GM18519 (cell line): ENCODE measurements around the gene RALBP1.
"Not testable (repeated sequence)": the region's sequence is repeated elsewhere in the genome, so short reads cannot be mapped to it uniquely, and the experiment has no call there.

Source experiments
- ATAC-seq: cut with Tn5 transposase; IDR thresholded peaks from one replicate; pipeline ENCODE4 v1.9.1; 2021; ENCODE audit warnings: mild to moderate bottlenecking, moderate library complexity; ENCODE audit not compliant: unreplicated experiment, low FRiP score

Gene RALBP1

DNA sequence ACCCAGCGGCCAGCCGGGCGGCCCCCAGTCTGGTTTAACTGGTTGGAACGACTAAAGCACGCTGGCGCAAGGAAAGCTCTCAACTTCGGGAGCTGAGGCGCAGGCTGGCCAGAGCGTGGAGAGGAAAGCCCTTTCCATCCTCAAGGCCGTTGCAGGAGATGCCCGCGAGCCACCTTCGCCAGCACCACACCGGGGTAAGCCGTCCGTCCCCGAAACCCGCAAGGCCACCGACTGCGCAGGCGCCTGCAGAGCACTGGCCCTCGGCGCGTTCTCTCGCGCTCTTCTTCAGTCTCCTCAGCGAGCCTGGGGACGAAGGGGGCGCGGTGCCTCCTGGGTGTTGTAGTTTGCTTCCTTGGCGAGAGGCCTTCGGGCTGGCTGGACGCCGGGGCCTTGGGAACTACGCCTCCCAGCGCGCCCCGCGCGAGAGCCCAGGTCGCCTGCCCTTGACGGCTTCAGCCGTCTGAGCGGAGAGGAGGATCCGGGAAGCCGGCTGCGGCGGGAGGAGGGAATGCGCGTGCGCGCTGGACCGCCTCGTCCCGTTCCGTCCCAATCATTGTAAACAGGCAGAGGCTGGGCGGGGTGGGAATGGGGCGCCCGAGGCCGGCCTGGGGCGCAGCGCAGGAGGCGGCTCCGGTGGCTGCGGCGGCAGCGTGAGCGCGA is at the start of gene RALBP1:
TSS of gene RALBP1 (plus strand) at position 531 of the 660 bp plus-strand sequence. CDS start 37,533 bp downstream, outside the sequence.
- ATAC-seq: peak; percentile 89

DNA sequence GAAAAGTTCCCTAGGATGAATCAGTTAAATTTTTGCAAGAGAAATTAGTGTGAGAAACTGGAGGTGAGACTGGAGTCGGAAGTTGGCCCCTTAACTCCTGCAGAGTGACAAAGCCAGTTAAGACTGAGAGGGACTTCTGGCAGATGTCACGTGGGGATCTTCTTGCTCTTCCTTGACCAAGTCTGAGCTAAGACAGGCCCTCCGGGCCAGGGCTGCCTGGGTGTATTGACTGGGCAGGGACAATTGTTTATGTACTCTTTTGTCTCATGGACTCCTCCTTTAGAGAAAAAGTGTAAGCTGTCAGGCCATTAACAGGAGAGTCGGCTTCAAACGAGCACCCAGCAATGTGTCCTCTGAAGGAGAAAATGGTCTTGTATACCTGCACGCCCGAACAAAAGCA is 48.6 kb upstream of the RALBP1 start:
- no peak for ATAC-seq

DNA sequence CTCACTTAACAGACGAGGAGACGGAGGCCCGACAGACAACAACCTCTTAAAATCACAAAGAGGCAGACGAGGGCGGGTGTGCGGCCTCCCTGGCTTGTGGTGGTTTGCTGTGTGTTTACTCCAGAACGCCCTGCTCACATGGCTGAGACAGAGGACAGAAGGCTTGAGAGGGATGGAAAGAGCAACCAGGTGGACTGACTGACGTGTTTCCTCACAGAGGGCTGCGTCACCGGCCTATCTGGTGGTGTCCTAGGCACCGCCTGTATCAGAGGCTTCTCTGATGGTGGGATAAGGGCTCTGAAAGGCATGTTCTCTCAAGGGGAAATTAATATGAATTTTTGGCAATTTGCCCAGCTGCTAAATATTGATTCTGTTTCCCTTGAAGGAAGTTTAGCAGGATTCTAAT is 47.0 kb upstream of the RALBP1 start:
- ATAC-seq: no peak

DNA sequence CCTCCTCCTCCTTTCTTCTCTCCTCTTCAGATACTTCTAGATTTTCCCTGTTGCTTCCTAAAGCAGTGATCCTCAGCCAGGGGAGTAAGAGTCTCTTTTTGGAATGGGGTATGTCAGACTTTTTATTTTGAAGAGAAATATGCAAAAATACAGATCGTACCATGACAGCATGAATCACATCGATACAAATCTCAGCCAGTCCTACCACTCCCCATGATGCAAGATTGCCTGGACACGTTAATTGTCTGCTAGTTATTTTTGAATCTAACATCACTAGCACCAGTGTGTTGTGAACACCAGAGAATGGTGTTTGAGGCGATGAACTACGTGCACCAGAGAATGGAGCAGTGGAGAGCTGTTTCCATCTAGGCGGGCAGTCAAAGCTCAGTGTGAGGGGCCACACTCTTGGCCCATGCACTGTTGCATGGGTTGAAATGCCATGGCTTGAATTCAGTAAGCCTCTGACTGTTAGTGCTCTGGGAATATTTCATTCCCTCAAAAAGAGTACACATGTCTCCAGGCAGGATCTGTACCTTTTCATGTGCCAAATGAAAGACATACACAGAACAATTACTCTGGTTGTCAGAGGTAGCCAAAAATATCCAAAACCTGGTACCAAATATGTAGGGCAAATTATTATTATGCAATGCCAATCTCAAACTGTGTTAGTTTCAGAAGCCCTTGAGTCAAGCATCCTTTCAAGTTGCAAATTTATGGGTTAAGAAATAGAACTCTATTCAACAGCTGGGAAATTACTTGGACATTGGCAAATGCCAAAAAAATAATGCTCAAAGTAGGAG is 46.3 kb upstream of the RALBP1 start:
- no peak for ATAC-seq

DNA sequence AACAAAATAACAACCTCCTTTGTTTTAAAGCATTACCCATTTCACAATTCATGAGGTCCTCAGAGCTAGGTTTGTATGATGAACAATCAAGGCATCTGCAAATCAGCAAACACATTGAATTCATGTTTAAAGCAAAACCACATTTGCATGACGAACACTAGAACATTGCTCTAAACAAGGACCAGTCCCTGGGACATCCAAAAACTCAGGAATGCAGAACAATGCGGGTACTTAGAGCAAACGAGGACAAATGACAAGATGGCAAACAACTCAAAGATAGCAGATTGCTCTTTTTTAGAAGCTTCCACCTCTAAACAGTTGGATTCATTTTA is 45.7 kb upstream of the RALBP1 start:
- no peak for ATAC-seq

DNA sequence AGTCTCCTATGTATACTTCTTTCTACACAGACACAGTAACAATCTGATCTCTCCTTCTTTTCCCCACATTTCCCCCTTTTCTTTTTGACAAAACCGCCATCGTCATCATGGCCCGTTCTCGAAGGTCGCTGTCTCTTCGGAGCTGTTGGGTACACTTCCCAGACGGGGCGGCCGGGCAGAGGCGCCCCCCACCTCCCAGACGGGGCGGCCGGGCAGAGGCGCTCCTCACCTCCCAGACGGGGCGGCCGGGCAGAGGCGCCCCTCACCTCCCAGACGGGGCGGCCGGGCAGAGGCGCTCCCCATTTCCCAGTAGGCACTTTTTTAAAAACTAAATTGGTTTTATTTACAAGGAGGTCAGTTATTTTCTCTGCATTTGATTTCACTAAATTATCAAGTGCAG is 45.0 kb upstream of the RALBP1 start:
- ATAC-seq: not testable (repeated sequence)

DNA sequence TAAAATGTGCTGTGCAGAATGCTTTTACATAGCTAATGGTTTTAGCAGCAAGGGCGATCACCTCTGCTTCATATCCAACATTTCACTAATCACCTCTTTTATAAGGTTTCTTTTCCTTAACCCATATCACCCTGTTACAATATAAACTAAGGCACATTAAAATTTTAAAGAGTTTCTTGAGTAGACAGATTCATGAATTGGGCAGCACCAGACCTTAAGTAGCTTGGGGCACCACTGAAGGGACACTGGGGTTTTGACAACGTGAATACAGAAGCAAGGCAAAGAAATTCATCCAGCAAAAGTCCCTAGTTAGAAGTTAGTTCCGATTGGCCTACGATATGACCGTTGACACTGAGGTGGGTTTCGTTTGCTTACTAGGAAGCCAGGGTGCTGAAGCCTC is 44.0 kb upstream of the RALBP1 start:
- no peak for ATAC-seq

DNA sequence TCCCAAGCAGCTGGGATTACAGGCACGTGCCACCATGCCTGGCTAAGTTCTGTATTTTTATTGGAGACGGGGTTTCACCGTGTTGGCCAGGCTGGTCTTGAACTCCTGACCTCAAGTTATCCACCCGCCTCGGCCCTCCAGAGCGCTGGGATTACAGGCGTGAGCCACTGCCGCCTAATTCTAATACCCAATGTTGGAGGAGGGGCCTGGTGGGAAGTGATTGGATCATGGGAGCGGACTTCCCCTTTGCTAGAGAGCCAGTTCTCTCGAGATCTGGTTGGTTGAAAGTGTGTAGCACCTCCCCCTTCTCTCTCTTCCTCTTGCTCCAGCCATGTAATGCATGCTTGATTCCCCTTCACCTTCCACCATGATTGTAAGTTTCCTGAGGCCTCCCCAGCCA is 42.2 kb upstream of the RALBP1 start:
- not testable (repeated sequence) for ATAC-seq

DNA sequence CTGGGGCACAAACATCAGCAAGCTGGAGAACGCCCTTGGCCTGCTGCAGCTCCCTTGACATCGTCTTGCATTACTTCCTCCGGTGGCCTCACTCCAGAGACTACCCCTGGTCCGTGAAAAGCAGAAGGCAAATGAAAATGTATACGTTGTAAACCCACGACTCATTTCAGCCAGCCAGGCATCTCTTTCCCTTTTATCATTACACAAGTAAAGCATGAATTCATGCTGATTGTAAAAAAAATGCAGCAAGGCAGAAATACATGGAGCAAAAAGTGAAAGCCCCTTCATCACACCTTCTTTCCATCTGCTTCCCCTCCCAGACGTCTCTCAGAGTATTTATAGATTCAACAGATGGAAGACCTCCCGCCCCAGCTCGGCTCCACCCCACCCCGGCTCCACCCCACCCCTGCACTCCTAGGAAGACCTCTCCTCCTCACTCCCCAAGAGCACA is 41.6 kb upstream of the RALBP1 start:
- no peak for ATAC-seq

DNA sequence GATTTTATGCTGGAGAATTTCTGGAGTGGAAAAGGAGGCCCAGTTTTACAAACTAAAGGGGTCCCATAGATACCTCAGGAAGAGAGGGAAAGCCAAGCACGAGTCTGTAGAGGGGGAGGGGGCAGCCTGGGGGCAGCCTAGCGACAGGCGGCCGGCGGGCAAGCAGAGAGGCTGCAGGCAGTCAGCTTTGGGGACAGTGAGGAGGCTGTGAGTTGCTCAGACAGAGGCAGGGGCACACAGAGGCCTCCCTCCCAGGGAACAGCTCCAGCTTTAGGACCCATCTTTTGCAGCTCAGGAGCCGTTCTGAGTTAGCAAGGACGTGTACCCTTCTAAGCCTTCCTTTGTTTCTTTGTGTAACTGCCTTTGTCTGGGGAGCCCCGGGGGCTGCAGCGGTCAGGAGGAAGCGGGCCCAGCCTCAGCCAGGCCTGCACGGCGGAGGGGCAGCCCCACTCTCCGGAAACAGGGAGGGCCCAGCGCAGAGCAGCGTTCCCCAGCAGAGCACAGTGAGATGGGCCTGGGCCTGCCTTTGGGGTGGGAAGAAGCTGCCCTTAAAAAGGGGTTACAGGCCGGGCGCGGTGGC is 41.1 kb upstream of the RALBP1 start:
- no peak for ATAC-seq

DNA sequence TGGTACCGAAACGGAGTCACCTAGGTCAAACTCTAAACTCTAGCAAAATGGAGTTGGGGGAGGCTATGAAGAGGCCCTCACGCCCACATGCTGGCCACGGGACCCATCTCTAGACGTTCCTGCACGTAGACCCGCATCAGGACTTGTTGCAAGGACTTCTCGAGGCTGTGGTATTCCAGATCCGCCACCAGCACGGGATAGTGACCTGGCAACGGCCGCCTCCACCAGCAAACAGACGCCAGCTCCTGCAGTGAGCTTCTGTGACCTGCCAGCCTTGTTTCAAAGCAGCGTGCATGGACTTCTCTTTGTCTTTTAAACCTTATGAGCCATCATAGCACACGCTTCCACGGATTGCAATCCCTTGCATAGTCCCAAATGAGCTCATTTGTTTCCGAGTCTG is 40.3 kb upstream of the RALBP1 start:
- no peak for ATAC-seq

DNA sequence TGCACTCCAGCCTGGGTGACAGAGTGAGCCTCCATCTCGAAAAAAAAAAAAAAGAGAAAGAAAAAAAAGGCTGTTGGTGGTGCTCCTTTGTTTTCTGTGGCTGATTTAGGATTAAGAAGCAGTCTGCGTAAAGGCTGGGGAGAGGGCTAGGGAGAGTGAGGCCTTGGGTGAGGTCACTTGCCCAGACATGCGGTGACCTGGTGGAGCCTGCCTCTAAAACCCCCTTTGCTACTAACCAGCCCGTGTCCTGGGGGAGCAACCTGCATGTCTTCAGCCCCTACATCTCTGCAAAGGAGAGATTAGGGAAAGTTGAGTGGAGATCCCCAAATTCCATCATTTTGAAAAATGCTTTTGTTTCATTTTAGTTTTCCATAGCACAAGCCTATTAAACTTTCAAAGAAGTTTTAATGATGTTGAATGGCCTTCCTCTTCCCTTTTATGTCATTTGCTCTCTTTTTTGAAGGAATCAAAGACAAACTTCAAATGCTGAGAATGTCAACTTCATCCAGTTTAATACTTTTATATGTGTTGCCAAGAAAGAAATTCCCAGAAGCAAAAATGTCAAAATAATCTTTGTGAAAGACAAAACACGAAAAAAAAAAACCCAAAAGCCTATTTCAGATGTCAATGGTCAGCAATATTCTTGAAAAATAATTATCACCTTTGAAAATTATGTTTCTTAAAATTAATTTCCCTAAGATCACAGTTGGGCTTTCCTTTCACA is 38.9 kb upstream of the RALBP1 start:
- no peak for ATAC-seq

DNA sequence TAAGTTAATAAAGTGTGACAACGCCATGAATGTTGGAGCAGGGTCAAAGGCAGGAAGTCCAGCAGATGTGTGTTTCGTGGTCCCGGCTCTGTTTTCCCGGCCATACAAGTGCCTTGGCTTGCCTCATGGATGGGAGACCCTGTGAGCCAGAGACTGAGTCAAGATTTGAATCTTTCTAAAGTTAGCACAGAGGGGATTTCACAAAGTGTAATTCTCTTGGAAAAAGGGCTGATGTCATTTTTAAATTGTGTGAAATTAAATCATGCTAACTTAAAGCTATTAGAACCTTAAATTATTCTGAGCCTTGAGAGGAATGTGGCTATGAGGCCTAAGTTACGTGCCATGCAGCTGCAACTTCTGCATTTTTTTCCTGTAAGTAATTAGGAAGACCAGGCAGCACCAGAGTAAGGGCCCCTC is 38.3 kb upstream of the RALBP1 start:
- no peak for ATAC-seq

DNA sequence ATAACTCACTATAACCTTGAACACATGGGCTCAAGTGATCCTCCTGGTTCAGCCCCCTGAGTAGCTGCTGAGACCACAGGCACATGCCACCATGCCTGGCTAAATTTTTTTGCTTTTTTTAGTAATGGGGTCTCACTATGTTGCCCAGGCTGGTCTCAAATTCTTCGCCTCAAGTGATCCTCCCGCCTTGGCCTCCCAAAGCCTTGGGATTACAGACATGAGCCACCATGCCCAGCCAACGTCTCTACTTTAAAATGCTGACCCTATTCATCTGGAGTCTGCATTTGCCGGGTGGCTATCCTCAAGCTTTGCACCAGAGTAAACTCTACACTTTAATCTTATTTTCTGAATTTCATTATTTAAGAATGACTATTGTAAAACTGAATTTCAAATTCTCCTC is 37.6 kb upstream of the RALBP1 start:
- ATAC-seq: no peak

DNA sequence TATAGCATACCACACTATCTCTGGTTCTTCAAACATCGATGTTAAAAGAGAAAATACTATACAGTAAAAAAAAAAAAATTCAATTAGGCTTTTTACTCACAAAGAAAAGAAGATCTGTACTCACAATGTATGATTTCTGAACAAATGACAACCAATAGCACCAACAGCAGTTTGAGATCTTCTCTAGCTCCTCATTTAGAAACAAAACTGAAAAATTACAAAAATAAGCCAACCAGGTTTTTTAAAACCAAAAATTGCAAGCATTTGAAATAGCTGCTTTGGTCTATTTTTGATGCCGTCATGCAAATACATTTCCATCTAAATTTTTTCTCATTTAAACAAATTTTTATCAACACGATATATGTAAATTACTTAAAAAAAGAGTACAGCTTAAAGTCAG is 34.3 kb upstream of the RALBP1 start:
- no peak for ATAC-seq

DNA sequence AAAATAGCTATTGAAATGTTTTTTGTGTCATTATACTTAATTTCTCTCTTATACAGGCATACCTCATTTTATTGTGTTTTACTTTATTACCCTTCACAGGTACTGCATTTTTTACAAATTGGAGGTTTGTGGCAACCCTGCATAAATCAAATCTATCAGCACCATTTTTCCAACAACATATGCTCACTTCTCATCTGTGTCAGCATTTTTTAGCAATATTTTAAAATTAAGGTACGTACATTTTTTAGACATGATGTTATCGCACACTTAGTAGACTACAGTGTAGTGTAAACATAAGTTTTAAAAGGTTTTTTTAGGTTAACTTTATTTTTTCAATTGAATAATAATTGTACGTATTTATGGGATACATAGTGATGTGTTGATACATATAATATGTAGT is 30.8 kb upstream of the RALBP1 start:
- ATAC-seq: no peak

DNA sequence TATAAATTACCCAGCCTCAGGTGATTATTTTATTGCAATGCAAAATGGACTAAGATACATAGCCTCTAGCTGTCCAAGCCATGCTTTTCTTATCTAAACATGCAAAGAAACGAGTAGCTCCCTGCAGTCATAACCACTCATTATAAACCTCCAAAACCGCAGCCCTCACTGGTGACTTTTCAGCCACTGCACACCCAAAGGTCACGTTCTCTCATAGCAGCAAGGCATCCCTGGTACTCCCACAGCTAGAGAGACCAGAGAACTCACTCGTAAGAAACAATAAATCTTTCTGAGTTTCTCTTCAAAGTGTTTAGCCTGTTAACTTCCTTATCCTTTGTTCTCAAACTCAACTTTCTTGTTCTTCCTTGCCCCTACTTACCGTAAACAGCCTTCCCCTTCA is 28.5 kb upstream of the RALBP1 start:
- no peak for ATAC-seq

DNA sequence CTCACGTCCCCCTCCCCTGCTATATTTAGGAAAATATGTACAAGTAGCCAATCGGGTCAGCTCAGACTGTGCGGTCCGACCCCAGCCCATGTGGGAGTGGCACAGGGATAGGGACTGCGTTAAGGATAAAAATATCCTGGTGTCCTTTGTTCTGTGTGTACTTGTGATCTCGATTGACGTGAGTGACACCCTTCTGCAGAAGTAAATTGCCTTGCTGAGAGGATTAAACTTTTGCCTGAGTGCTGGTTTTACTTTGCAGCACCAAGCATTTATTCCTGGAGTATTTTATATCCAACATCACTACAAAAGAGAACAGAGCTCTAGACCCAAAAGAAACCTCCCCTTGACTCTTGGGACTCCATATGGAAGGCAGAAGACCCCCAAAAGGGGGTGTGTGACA is 28.0 kb upstream of the RALBP1 start:
- ATAC-seq: no peak

DNA sequence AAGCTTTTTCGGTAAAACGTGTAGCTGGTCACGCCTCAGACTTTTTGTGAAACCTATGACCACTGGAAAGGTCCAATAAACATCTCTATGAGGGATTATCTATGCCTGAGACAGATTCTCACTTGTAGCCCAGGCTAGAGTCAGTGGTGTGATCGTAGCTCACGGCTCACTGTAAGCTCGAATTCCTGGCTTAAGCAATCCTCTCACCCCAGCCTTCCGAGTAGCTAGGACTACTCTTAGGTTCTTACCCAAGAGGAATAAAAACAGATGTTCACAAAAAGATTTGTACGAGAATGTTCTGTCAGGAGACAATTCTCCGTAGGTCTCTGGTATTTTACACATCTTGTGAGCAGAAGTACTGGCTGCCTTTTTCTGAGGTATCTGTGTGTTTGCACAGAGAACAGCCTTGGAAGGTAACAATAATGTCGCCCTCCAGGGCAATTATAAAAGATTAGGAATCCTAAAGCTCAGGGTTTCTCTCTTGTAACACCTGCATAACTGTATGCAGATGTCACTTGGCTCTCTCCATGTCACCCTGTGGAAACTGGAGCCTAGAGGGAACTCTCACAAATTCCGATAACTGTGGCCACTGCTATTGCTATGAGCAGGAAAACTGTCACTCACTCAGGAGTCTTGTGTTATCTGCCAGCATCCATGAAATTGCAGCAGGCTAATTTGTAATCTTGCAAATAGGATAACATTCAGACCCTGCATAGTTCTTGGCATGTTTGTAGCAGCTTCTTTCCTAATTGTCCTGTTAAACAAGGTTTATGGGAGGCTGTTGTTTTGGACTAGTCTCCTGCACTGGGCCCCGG is 25.5 kb upstream of the RALBP1 start:
- no peak for ATAC-seq

DNA sequence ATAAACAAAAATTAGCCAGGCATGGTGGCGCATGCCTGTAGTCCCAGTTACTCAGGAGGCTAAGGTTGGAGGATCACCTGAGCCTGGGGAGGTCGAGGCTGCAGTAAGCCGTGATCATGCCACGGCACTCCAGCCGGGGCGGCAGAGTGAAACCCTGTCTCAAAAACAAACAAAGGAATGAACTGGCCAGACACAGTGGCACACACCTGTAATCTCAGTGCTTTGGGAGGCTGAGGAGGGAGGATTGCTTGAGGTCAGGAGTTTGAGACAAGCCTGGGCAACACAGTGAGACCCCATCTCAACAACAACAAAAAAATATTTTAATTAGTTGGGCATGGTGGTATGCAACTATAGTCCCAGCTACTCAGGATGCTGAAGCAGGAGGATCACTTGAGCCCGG is 24.4 kb upstream of the RALBP1 start:
- ATAC-seq: not testable (repeated sequence)
